Gastrocnemius medialis (tissue), 4 donors: ENCODE measurements around the gene RSL24D1.

Experiments
- CTCF ChIP-seq, 5 experiments: fragments of 450-650 bp in 3 of 5; fragments of 200-600 bp in 2 of 5; sonication (generic) in 2 of 5; IDR thresholded peaks in 4 of 5; conservative IDR thresholded peaks in 1 of 5; 1 replicate in 4 of 5; 2 replicates in 1 of 5; pipeline ENCODE4 v1.5.1; 2016 to 2019; ENCODE audit warnings: antibody characterized with exemption in 5 of 5, mild to moderate bottlenecking in 3 of 5, moderate library complexity in 3 of 5
- POLR2A ChIP-seq, 2 donors: fragments of 450-650 bp; IDR thresholded peaks; one replicate each; pipeline ENCODE4 v1.6.1; 2017; ENCODE audit warnings: antibody characterized with exemption in 2 of 2, mild to moderate bottlenecking in 2 of 2, moderate library complexity in 2 of 2

DNA sequence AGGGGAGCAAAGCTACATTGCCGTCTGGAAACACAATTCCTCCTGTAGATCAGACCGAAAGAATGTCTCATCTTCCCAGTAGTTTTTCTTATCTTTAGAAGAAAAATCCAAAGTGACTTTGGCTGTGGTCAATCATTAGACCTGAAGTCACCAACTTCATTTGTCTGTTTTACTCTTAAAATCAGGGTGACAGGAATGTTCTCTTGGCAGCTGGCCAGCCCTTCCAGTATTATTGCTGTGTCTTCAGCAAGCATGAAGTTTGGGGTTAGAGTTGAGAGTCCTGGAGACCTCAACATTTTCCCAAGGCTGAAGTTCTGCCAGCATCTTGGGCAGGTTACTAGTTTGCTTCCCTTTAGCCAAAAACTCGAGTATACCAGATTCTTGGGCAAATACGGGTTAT, 32.5 kb downstream of the RSL24D1 start:
- TF ChIP-seq CTCF (IDR thresholded peaks at IDR 0.05 in 4 of 5, conservative IDR thresholded peaks at IDR 0.05 in 1 of 5): no peak
- TF ChIP-seq POLR2A (IDR thresholded peaks at IDR 0.05): no peak
